D721Med (cell line): ENCODE data around the gene FBXO46.

Source experiments
- DNase-seq: peaks from one replicate; pipeline ENCODE4 v3.0.0; 2011; ENCODE audit warnings: low spot score; ENCODE audit not compliant: insufficient read length
- FAIRE-seq: peaks from 2 replicates; lab custom pipeline; 2011; peaks lifted over from hg19 to GRCh38; lab: Jason Lieb, UNC
- TF ChIP-seq, protein P1 (sequence below): IDR thresholded peaks from 2 replicates; pipeline ENCODE4 v1.5.1; 2012; ENCODE audit warnings: mild to moderate bottlenecking, control low read depth; ENCODE audit not compliant: insufficient read depth; ENCODE audit errors: missing control alignments

FBXO46 gene

DNA sequence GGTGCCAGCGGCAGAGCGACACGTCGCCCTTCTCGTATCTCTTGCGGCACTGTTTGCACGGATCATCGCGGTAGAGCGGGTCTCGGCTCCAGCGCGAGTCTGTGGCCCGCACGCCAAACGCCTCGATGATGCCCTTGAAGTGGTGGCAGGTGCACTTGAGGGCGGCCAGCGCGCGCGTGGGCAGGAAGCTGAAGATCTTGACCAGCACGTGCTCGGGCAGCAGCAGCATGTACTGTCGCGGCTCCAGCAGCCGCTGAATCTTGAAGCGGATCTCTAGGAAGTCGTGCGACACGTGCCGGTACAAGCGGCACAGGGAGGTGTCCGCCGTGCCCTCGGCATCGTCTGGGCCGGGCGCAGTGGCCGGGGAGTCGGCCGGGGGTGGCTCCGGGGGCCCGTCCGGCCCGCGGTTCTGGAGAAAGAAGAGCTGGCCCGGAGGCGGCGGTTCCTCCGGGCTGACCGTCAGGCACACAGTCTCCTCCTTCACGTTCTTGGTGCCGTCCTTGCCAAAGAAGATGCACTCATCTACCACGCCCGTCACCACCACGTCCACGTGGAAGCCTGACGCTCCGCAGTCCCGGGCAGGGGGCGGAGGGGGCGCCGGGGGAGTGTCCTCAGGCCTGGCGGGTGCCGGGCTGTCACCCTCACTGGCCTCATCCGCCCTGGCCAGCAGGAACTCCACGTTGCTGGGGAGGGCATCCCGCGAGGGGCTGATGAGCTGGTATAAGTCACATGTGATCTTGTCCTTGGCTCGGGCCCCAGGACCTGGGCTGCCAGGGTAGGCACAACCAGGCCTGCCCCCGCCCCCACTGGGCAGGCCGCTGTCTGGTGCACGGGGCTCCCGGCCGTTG, 18.6 kb downstream of the FBXO46 start:
- DNase-seq (no peak), FAIRE-seq (no peak)
- TF ChIP-seq, protein P1, sequence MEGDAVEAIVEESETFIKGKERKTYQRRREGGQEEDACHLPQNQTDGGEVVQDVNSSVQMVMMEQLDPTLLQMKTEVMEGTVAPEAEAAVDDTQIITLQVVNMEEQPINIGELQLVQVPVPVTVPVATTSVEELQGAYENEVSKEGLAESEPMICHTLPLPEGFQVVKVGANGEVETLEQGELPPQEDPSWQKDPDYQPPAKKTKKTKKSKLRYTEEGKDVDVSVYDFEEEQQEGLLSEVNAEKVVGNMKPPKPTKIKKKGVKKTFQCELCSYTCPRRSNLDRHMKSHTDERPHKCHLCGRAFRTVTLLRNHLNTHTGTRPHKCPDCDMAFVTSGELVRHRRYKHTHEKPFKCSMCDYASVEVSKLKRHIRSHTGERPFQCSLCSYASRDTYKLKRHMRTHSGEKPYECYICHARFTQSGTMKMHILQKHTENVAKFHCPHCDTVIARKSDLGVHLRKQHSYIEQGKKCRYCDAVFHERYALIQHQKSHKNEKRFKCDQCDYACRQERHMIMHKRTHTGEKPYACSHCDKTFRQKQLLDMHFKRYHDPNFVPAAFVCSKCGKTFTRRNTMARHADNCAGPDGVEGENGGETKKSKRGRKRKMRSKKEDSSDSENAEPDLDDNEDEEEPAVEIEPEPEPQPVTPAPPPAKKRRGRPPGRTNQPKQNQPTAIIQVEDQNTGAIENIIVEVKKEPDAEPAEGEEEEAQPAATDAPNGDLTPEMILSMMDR = no peak

DNA sequence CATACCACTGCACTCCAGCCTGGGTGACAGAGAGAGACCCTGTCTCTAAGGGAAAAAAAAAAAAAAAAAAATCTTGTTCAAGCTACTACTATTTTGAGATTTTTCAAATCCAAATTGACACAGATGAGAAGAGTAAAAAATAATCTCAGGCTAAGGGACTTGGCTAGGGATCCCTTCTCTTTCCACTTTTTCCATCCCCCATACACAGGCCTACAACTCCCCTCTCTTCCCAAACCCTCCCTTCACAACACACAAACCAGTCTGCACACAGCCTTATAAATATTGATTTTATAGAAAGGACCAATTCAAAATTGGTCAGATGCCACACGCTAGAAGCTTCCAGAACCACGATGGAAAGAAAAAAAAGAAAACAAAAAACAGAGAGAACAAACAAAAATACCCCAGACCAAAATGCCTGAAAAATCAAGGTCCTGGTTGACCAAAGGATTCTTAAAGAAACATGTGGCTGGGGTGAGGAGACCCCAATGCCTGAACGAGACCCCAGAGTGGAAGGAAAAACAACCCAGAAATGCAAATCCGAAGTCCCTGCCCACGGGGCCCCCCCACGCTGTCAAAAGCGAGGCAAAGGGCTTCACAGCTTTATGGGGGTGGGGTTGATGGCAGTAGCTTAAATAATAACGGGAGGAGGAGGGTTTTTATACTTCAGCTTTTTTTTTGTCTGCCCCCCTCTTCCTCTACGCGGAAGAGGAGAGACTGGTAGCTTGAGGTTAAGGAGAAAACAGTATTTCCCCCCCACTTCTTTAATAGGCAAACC, 20.2 kb downstream of the FBXO46 start:
- no peak for DNase-seq
- TF ChIP-seq, protein P1 = no peak
- FAIRE-seq = no peak

DNA sequence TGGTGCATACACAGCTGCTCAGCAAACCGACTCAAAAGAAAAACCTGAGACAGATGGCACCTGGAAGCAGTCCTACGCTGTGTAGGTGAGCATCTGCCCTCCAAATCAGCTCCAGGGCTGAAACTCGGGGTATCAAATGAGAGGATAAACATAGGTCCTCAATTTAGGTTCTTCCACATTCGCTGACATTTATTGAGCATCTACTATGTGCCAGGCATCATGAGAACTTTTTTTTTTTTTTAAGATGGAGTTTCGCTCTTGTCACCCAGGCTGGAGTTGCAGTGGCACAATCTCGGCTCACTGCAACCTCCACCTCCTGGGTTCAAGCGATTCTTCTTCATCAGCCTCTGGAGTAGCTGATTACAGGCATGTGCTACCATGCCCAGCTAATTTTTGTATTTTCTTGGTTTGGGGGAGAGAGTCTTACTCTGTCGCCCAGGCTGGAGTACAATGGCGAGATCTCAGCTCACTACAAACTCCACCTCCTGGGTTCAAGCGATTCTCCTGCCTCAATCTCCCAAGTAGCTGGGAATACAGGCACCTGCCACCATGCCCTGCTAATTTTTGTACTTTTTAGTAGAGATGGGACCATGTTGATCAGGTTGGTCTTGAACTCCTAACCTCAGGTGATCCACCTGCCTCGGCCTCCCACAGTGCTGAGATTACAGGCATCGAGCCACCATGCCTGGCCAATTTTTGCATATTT, 24.8 kb downstream of the FBXO46 start:
- TF ChIP-seq, protein P1 = no peak
- DNase-seq = no peak
- FAIRE-seq = no peak

DNA sequence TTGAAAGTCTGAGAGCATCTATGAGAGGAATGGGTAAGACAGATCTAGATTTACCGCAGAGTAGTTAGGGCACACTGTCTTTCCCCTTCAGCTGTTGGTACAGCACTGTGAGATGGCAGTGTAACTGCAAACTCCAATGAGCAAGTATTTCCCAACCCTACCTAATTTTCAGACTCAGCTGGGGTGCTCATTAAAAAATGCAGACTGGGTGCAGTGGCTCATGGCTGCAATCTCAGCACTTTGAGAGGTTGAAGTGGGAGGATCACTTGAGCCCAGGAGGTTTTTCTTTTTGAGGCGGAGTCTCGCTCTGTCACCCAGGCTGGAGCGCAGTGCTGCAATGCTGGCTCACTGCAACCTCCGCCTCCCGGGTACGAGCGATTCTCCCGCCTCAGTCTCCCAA, 25.6 kb downstream of the FBXO46 start:
- DNase-seq = no peak
- no peak for FAIRE-seq
- TF ChIP-seq, protein P1 = no peak

DNA sequence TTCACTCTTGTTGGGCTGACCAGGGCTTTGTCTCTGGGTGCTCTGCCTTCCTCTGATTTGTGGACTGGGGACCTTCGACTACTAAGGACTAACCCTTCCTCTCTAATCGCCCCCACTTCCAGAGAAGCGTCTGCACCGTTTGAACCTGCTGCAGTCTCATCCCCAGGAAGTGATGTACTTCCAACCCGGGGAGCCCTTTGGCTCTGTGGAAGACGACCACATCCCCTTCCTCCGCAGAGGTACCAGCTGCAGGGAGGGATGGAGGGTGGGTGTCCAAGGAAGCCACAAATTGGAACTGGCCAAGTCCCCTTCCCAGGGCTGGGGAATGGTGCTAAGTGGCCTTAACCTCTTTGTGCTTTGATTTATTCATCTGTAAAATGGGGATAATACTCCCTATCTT, 29.0 kb downstream of the FBXO46 start:
- DNase-seq (no peak), FAIRE-seq (no peak)
- TF ChIP-seq, protein P1 = no peak

DNA sequence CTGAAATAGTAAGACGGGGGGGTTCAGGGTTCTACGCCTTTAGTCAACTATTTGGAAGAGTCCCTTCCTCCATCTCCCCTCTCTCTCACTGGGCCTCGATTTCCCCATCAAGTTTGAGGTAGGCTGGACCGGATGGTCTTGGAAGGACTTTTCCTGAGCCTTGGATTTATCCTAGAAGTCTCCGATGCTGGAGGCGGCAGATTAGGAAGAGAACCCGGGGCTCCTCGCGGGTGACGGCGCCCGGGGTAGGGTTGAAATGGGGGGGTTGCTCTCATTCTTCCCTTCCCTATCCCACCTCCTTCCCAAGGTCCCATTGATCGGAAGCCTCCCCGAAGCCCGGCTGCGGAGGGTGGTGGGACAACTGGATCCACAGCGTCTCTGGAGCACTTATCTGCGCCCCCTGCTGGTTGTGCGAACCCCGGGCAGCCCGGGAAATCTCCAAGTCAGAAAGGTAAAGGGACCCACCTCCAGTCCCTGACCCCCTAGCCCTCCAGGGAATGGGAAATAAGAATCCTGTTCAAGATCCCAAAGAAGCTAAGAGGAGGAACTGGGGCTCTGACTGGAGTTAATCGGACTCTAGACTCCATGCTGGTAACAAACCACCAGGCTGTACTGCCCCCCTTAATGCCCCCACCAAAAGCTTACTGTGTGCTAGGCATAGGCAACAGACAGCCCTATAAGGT, 37.4 kb downstream of the FBXO46 start:
- peak; percentile 67 for DNase-seq
- FAIRE-seq = no peak
- TF ChIP-seq, protein P1 = peak; percentile 81
